T-helper 17 cell (primary cell): ENCODE measurements around the gene CCNL2. TPM values are rescaled to one million over a fixed set of nuclear protein-coding genes. Genes with fewer than 3 reads are reported as not detected.

Source experiments
- total RNA-seq, 4 donors: library from RNA in 2 of 4; stranded (reverse) in 2 of 4; gene quantifications; one replicate each; pipeline ENCODE4 v1.2.3 and lab custom pipeline; 2022 to 2026

Gene CCNL2
- total RNA-seq, 2 donors from 2014 or later, result 231 to 252 TPM

Other genes starting within 250 kb of the CCNL2 start
- gene TTLL10, start 225.5 kb downstream of the CCNL2 start, total RNA-seq, result 1 to 10 TPM in 1 of 2 donors, under 1 TPM in 1; 0.86 to 2.5 TPM
- gene TNFRSF18, start 192.7 kb downstream of the CCNL2 start, total RNA-seq, result 10 to 100 TPM; 47.9 to 80.4 TPM
- gene TNFRSF4, start 185.2 kb downstream of the CCNL2 start, total RNA-seq, result 100 to 1,000 TPM in 1 of 2 donors, 10 to 100 TPM in 1; 94.7 to 127 TPM
- 100 to 1,000 TPM; 129 to 146 TPM for gene SDF4, start 167.3 kb downstream of the CCNL2 start, total RNA-seq
- gene B3GALT6, start 167.1 kb downstream of the CCNL2 start, total RNA-seq, result 1 to 10 TPM; 8.4 to 9.4 TPM
- gene C1QTNF12, start 152.6 kb downstream of the CCNL2 start, total RNA-seq, result 1 to 10 TPM in 1 of 2 donors, under 1 TPM in 1; 0.91 to 2.0 TPM
- gene UBE2J2, start 125.5 kb downstream of the CCNL2 start, total RNA-seq, result 10 to 100 TPM; 50.6 to 57.7 TPM
- gene SCNN1D, start 118.9 kb downstream of the CCNL2 start, total RNA-seq, result 1 to 10 TPM; 4.6 to 8.0 TPM
- gene ACAP3, start 91.4 kb downstream of the CCNL2 start, total RNA-seq, result 10 to 100 TPM; 63.5 to 66.2 TPM
- gene PUSL1, start 90.7 kb downstream of the CCNL2 start, total RNA-seq, result 10 to 100 TPM; 10.6 to 14.9 TPM
- 100 to 1,000 TPM; 130 to 132 TPM for gene INTS11, start 74.7 kb downstream of the CCNL2 start, total RNA-seq
- gene CPTP, start 74.5 kb downstream of the CCNL2 start, total RNA-seq, result 10 to 100 TPM; 14.3 to 15.7 TPM
- gene TAS1R3, start 68.1 kb downstream of the CCNL2 start, total RNA-seq, result under 1 TPM; 0.72 to 0.96 TPM
- 10 to 100 TPM; 41.0 to 45.8 TPM for gene DVL1, start 49.9 kb downstream of the CCNL2 start, total RNA-seq
- gene MXRA8, start 40.8 kb downstream of the CCNL2 start, total RNA-seq, result 1 to 10 TPM in 1 of 2 donors, under 1 TPM in 1; 0.42 to 1.0 TPM
- gene AURKAIP1, start 24.1 kb downstream of the CCNL2 start, total RNA-seq, result 10 to 100 TPM; 58.3 to 62.6 TPM
- 10 to 100 TPM; 88.0 to 92.1 TPM for gene MRPL20, start 8.0 kb upstream of the CCNL2 start, total RNA-seq
- gene ANKRD65, start 21.9 kb upstream of the CCNL2 start, total RNA-seq, result not detected
- gene VWA1, start 36.4 kb upstream of the CCNL2 start, total RNA-seq, result not detected
- 1 to 10 TPM in 1 of 2 donors, under 1 TPM in 1; 0.13 to 2.9 TPM for gene ATAD3C, start 50.4 kb upstream of the CCNL2 start, total RNA-seq
- 10 to 100 TPM; 41.7 to 45.1 TPM for gene ATAD3B, start 72.4 kb upstream of the CCNL2 start, total RNA-seq
- gene ATAD3A, start 112.8 kb upstream of the CCNL2 start, total RNA-seq, result 10 to 100 TPM; 20.3 to 23.3 TPM
- under 1 TPM in 1 of 2 donors, not detected in 1; 0.44 TPM for gene TMEM240, start 141.3 kb upstream of the CCNL2 start, total RNA-seq
- gene SSU72, start 175.5 kb upstream of the CCNL2 start, total RNA-seq, result 100 to 1,000 TPM in 1 of 2 donors, 10 to 100 TPM in 1; 99.3 to 103 TPM
- gene FNDC10, start 200.8 kb upstream of the CCNL2 start, total RNA-seq, result 1 to 10 TPM; 3.3 to 3.4 TPM
- gene MIB2, start 216.2 kb upstream of the CCNL2 start, total RNA-seq, result 10 to 100 TPM; 42.0 to 50.0 TPM
- 1 to 10 TPM; 3.9 to 4.2 TPM for gene MMP23B, start 232.8 kb upstream of the CCNL2 start, total RNA-seq